Left lung (tissue), 10 donors: Measurements from ENCODE around the gene GPR151. TPM values are rescaled to one million over a fixed set of nuclear protein-coding genes. Genes with fewer than 3 reads are reported as not detected.

Experiments
- ATAC-seq: fragments of 200-7000 bp; cut with Tn5 transposase; one replicate; pipeline ENCODE4 v1.9.1; 2020; ENCODE audit warnings: moderate library complexity
- DNase-seq, 4 donors: peaks; one replicate each; pipeline ENCODE4 v3.0.0-alpha.2; 2013 to 2020
- H3K27ac ChIP-seq, 2 donors: fragments of 200-600 bp; sonication (generic) in 1 of 2; one replicate each; pipeline versions ENCODE4 v1.5.0 to v1.8.0; 2020 to 2021
- H3K27me3 ChIP-seq, 2 donors: fragments of 200-600 bp; sonication (generic) in 1 of 2; one replicate each; pipeline versions ENCODE4 v1.5.0 to v1.8.0; 2020 to 2021
- H3K36me3 ChIP-seq, 2 donors: fragments of 200-600 bp; sonication (generic) in 1 of 2; one replicate each; pipeline versions ENCODE4 v1.5.0 to v1.8.0; 2020 to 2021
- H3K4me1 ChIP-seq, 2 donors: fragments of 200-600 bp; one replicate each; pipeline ENCODE4 v1.8.0; 2021
- H3K4me3 ChIP-seq, 2 donors: fragments of 200-600 bp; sonication (generic) in 1 of 2; one replicate each; pipeline versions ENCODE4 v1.5.0 to v1.8.0; 2020 to 2021; ENCODE audit warnings: mild to moderate bottlenecking in 1 of 2
- H3K9me3 ChIP-seq, 2 donors: fragments of 200-600 bp; sonication (generic) in 1 of 2; one replicate each; pipeline versions ENCODE4 v1.5.0 to v1.8.0; 2020 to 2021
- intact Hi-C, 2 donors: fragments of 100-400 bp; cut with DNase I; formaldehyde crosslinking; loops; one replicate each; pipeline versions ENCODE4 v1.11.2 to v1.14.2; 2022
- polyA plus RNA-seq, 6 donors: library from polyadenylated mRNA; unstranded; fragments of 120-200 nt; gene quantifications; one replicate each; pipeline ENCODE4 v1.2.1, GENCODE V29; 2013; ENCODE audit not compliant: insufficient read length in 6 of 6
- total RNA-seq, 2 donors: library from RNA; stranded (reverse); fragmentation: NEBNext Ultra II Directional; extraction: Animal tissue kit (Norgen Biotek cat#: 25700); gene quantifications; one replicate each; pipeline ENCODE4 v1.2.1, GENCODE V29; 2021
- TF ChIP-seq, protein P1 (sequence below), 2 donors: fragments of 200-600 bp; sonication (generic) in 1 of 2; IDR thresholded peaks; one replicate each; pipeline versions ENCODE4 v1.5.0 to v1.8.0; 2021; ENCODE audit warnings: antibody characterized with exemption in 2 of 2
- donor health status: DM: no; HTN: yes; CAD: no.
- donor health status: DM: no; HTN: no; CAD: no.

GPR151 gene
- total and polyA plus RNA-seq, 8 donors, result not detected

- H3K4me1 ChIP-seq, result no peaks in the 10 kb centered on the region
- no peak overlapping the region for H3K4me3 ChIP-seq
- H3K27me3 ChIP-seq, result no peaks in the 10 kb centered on the region
- TF ChIP-seq, protein P1, sequence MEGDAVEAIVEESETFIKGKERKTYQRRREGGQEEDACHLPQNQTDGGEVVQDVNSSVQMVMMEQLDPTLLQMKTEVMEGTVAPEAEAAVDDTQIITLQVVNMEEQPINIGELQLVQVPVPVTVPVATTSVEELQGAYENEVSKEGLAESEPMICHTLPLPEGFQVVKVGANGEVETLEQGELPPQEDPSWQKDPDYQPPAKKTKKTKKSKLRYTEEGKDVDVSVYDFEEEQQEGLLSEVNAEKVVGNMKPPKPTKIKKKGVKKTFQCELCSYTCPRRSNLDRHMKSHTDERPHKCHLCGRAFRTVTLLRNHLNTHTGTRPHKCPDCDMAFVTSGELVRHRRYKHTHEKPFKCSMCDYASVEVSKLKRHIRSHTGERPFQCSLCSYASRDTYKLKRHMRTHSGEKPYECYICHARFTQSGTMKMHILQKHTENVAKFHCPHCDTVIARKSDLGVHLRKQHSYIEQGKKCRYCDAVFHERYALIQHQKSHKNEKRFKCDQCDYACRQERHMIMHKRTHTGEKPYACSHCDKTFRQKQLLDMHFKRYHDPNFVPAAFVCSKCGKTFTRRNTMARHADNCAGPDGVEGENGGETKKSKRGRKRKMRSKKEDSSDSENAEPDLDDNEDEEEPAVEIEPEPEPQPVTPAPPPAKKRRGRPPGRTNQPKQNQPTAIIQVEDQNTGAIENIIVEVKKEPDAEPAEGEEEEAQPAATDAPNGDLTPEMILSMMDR (IDR thresholded peaks at IDR 0.05), result no peak
- intact Hi-C loops, result no loop called here
- no peak for DNase-seq
- peaks cover 3 to 67% of the 10 kb centered on the region in 2 donors for H3K36me3 ChIP-seq
- no peak overlapping the region for H3K27ac ChIP-seq
- H3K9me3 ChIP-seq, result no peaks in the 10 kb centered on the region
- ATAC-seq, result no peak
Measured at GRCh38 chr5:146467760-146468159, 48.2 kb downstream of the GPR151 start.

DNA sequence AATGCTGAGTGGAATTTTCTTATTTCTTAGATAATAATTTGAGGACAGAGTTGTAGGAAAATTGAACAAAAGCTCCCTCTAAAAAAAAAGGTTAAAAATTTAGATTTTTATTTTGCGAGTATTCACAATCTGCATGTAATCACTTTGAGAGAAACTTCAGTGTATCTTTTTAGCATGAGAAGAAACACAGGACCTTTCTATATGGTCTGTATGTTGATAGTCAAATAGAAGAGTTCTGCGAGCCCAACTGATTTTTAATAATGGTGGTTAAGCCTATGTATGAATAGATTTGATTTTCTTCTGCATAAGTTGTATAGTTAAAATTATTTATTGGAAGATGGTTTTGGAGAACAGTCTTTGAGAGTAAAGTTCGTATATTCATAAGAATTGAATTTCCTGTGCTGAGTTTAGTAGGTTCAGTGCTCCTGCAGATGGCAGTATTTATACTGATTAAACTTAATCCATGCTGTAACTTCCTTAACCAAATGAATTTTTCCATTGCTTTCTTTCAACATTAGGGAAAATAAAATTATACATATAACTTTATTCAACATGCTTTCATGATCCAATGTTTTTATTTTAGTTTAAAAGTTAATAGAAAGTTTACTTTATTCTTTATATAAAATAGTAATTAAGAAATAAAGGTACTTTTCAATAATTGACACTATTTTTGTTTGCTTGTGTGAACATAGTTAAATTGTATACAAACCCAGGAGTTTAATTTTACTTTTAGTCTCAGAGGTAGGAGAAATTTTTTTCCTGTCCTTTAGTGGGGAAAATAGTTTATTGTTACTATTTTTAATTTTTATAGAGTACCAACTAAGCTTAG lies 49.3 kb downstream of the GPR151 start:
- intact Hi-C loops, result no loop called here
- Histone ChIP-seq H3K36me3 (peaks cover 3 to 62% of the 10 kb centered on the region in 2 donors), H3K4me1 (no peaks in the 10 kb centered on the region), H3K27me3 (no peaks in the 10 kb centered on the region), H3K27ac (no peak overlapping the region), H3K9me3 (no peaks in the 10 kb centered on the region), H3K4me3 (no peak overlapping the region)
- peak in 1 of 4 donors; percentile 5 for DNase-seq
- TF ChIP-seq, protein P1 (IDR thresholded peaks at IDR 0.05), result no peak
- no peak for ATAC-seq

DNA sequence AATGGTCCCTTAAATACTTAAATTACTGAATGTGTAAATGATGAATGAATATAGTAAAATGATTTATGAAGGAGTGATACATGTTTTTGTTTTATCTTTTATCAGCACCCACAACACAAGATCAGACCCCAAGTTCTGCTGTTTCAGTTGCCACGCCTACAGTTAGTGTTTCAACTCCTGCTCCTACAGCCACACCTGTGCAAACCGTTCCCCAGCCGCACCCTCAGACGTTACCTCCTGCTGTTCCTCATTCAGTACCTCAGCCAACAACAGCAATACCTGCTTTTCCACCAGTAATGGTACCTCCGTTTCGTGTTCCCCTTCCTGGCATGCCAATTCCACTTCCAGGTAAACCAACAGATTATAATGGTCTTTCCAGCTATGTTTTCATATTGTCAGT lies 52.5 kb downstream of the GPR151 start:
- TF ChIP-seq, protein P1 (IDR thresholded peaks at IDR 0.05), result no peak
- Histone ChIP-seq H3K4me3 (no peak overlapping the region), H3K36me3 (peaks cover 0 to 65% of the 10 kb centered on the region in 2 donors), H3K27ac (no peak overlapping the region), H3K4me1 (no peaks in the 10 kb centered on the region), H3K27me3 (no peaks in the 10 kb centered on the region), H3K9me3 (no peaks in the 10 kb centered on the region)
- intact Hi-C loops, result no loop called here
- DNase-seq (no peak), ATAC-seq (no peak)

Other genes with a start within 250 kb of the GPR151 start
- gene POU4F3, start 177.4 kb downstream of the GPR151 start, total RNA-seq, result not detected
- gene POU4F3, start 177.4 kb downstream of the GPR151 start, polyA plus RNA-seq, result under 1 TPM in 2 of 6 donors, not detected in 4; 0.06 TPM
- 10 to 100 TPM; 34.0 to 48.9 TPM for gene TCERG1, start 68.9 kb downstream of the GPR151 start, total RNA-seq
- 100 to 1,000 TPM; 120 to 163 (median 149) TPM for gene TCERG1, start 68.9 kb downstream of the GPR151 start, polyA plus RNA-seq